Ishikawa (cell line): ENCODE measurements around the gene FNDC4.
A peak's percentile ranks its signal among the peaks of the same experiment; 100 is the strongest.

Experiments used
- CEBPB ChIP-seq: IDR thresholded peaks from 2 replicates; pipeline ENCODE4 v1.6.1; 2012
- CREB1 ChIP-seq: IDR thresholded peaks from 2 replicates; pipeline ENCODE4 v1.6.1; 2012; ENCODE audit warnings: low read depth
- EGR1 ChIP-seq: IDR thresholded peaks from 2 replicates; pipeline ENCODE4 v1.6.1; 2012
- EP300 ChIP-seq: IDR thresholded peaks from 2 replicates; pipeline ENCODE4 v1.6.1; 2012; ENCODE audit warnings: borderline replicate concordance
- FOXM1 ChIP-seq: IDR thresholded peaks from 2 replicates; pipeline ENCODE4 v1.6.1; 2012; ENCODE audit warnings: low read depth, borderline replicate concordance
- MAX ChIP-seq: IDR thresholded peaks from 2 replicates; pipeline ENCODE4 v1.6.1; 2012
- RAD21 ChIP-seq: IDR thresholded peaks from 2 replicates; pipeline ENCODE4 v1.6.1; 2012; ENCODE audit warnings: low read depth
- TAF1 ChIP-seq: IDR thresholded peaks from 2 replicates; pipeline ENCODE4 v1.6.1; 2012; ENCODE audit warnings: low read depth, mild to moderate bottlenecking
- USF1 ChIP-seq: IDR thresholded peaks from 2 replicates; pipeline ENCODE4 v1.6.1; 2012
- YY1 ChIP-seq: IDR thresholded peaks from 2 replicates; pipeline ENCODE4 v1.6.1; 2012; ENCODE audit warnings: low read depth

The FNDC4 gene

GRCh38 chr2:27442920-27443282, 52.1 kb downstream of the FNDC4 start:
- no peak for TF ChIP-seq USF1

- TF ChIP-seq CREB1 (no peak), YY1 (no peak), TAF1 (no peak), MAX (peak; percentile 89), RAD21 (no peak), EP300 (no peak), EGR1 (no peak), FOXM1 (no peak), CEBPB (no peak), USF1 (peak; percentile 33; the same call in 1 of the 2 replicates)
These were observed 52.8 kb downstream of the FNDC4 start, which contains the start of gene KRTCAP3 for GRCh38 chr2:27441958-27442919. Gene KRTCAP3, plus strand, starts transcription at chr2:27442381. Its CDS starts 32 bp downstream, at chr2:27442413.
